Measurements from ENCODE around the gene ATOSA.

The ATOSA gene

GRCh38 chr15:52716536-52716935 is 37.3 kb upstream of the ATOSA start:
- H3K9ac ChIP-seq (ENCODE audit: low read depth, low read length): no peak overlapping the region
- H3K79me2 ChIP-seq (ENCODE audit: insufficient read depth, low read length): no peaks in the 10 kb centered on the region
- no peak overlapping the region for H2AFZ ChIP-seq (ENCODE audit: low read depth, low read length)
- no peaks in the 10 kb centered on the region for H3K36me3 ChIP-seq (ENCODE audit: insufficient read depth, low read length)
- H3K9me3 ChIP-seq (ENCODE audit: insufficient read depth, low read length, severe bottlenecking): no peaks in the 10 kb centered on the region
- ATAC-seq (ENCODE audit: insufficient read depth, low read depth): no peak
- H3K4me1 ChIP-seq (ENCODE audit: insufficient read depth, low read length): no peaks in the 10 kb centered on the region
- no peak overlapping the region for H3K27ac ChIP-seq (ENCODE audit: low read length)
- TF ChIP-seq, protein P1, sequence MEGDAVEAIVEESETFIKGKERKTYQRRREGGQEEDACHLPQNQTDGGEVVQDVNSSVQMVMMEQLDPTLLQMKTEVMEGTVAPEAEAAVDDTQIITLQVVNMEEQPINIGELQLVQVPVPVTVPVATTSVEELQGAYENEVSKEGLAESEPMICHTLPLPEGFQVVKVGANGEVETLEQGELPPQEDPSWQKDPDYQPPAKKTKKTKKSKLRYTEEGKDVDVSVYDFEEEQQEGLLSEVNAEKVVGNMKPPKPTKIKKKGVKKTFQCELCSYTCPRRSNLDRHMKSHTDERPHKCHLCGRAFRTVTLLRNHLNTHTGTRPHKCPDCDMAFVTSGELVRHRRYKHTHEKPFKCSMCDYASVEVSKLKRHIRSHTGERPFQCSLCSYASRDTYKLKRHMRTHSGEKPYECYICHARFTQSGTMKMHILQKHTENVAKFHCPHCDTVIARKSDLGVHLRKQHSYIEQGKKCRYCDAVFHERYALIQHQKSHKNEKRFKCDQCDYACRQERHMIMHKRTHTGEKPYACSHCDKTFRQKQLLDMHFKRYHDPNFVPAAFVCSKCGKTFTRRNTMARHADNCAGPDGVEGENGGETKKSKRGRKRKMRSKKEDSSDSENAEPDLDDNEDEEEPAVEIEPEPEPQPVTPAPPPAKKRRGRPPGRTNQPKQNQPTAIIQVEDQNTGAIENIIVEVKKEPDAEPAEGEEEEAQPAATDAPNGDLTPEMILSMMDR (IDR thresholded peaks at IDR 0.05; ENCODE audit: borderline replicate concordance, extremely low read depth, low read length, poor library complexity, severe bottlenecking): no peak
- TF ChIP-seq EZH2 (IDR thresholded peaks at IDR 0.05; ENCODE audit: borderline replicate concordance, low read depth, low read length, severe bottlenecking): no peak
- DNase-seq: no peak
- H4K20me1 ChIP-seq (ENCODE audit: insufficient read depth, low read length): no peaks in the 10 kb centered on the region
- H3K4me3 ChIP-seq (ENCODE audit: low read depth in 1 of 2, low read length in 2 of 2): no peak overlapping the region
- H3K4me2 ChIP-seq (ENCODE audit: insufficient read depth, low read length): no peak overlapping the region
- H3K27me3 ChIP-seq (ENCODE audit: insufficient read depth, low read length, poor library complexity): no peaks in the 10 kb centered on the region

DNA sequence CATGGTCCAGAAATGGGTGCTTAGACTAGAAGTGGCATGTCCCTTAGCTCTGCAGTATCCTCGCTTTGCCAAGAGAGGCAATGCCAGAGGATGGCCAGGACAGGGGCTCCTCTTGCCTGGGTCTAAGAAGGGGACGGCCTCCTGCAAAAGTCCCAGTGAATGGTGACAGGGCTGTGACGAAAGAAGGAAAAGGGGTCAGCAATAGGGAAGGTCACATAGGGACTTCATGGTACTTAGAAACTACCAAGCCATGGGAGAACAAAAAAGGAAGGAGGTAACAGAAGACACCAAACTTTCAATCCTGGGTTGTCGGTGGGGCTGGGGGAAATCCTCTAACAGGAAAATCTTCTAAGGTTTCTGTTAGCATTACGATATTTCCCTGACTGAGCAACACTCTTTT is 36.2 kb upstream of the ATOSA start:
- no peaks in the 10 kb centered on the region for H4K20me1 ChIP-seq (ENCODE audit: insufficient read depth, low read length)
- DNase-seq (no peak), ATAC-seq (ENCODE audit: insufficient read depth, low read depth) (no peak)
- H3K4me1 ChIP-seq (ENCODE audit: insufficient read depth, low read length): no peaks in the 10 kb centered on the region
- TF ChIP-seq, protein P1 (IDR thresholded peaks at IDR 0.05; ENCODE audit: borderline replicate concordance, extremely low read depth, low read length, poor library complexity, severe bottlenecking): no peak
- no peak for TF ChIP-seq EZH2 (IDR thresholded peaks at IDR 0.05; ENCODE audit: borderline replicate concordance, low read depth, low read length, severe bottlenecking)
- no peaks in the 10 kb centered on the region for H3K36me3 ChIP-seq (ENCODE audit: insufficient read depth, low read length)
- H3K9me3 ChIP-seq (ENCODE audit: insufficient read depth, low read length, severe bottlenecking): no peaks in the 10 kb centered on the region
- no peaks in the 10 kb centered on the region for H3K79me2 ChIP-seq (ENCODE audit: insufficient read depth, low read length)
- no peak overlapping the region for H3K27ac ChIP-seq (ENCODE audit: low read length)
- no peak overlapping the region for H3K4me3 ChIP-seq (ENCODE audit: low read depth in 1 of 2, low read length in 2 of 2)
- H3K9ac ChIP-seq (ENCODE audit: low read depth, low read length): no peak overlapping the region
- H2AFZ ChIP-seq (ENCODE audit: low read depth, low read length): no peak overlapping the region
- no peaks in the 10 kb centered on the region for H3K27me3 ChIP-seq (ENCODE audit: insufficient read depth, low read length, poor library complexity)
- no peak overlapping the region for H3K4me2 ChIP-seq (ENCODE audit: insufficient read depth, low read length)

DNA sequence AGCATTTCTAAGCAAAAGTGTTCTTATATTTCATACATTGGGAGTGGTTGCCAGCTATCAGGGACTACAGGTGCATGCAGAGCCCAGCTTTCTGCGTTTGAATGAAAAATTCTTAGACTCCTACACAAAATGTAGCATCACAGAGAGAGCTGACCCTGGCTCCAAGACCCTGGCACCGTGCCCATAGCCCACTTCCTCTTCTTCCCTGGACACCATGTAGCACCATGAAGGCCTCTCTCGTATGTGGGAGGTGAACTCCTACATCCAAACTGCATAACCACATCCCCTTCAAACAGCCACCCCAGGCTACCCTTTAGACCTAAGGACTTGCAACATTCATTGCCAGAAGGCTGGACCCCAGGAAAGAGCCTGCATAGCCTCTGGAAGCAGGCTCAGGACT is 35.8 kb upstream of the ATOSA start:
- no peaks in the 10 kb centered on the region for H3K9me3 ChIP-seq (ENCODE audit: insufficient read depth, low read length, severe bottlenecking)
- H3K9ac ChIP-seq (ENCODE audit: low read depth, low read length): no peak overlapping the region
- no peak for DNase-seq
- H3K4me3 ChIP-seq (ENCODE audit: low read depth in 1 of 2, low read length in 2 of 2): no peak overlapping the region
- H3K4me1 ChIP-seq (ENCODE audit: insufficient read depth, low read length): no peaks in the 10 kb centered on the region
- H3K4me2 ChIP-seq (ENCODE audit: insufficient read depth, low read length): no peak overlapping the region
- H2AFZ ChIP-seq (ENCODE audit: low read depth, low read length): no peak overlapping the region
- no peak for ATAC-seq (ENCODE audit: insufficient read depth, low read depth)
- no peak overlapping the region for H3K27ac ChIP-seq (ENCODE audit: low read length)
- H3K79me2 ChIP-seq (ENCODE audit: insufficient read depth, low read length): no peaks in the 10 kb centered on the region
- no peaks in the 10 kb centered on the region for H4K20me1 ChIP-seq (ENCODE audit: insufficient read depth, low read length)
- H3K27me3 ChIP-seq (ENCODE audit: insufficient read depth, low read length, poor library complexity): no peaks in the 10 kb centered on the region
- no peaks in the 10 kb centered on the region for H3K36me3 ChIP-seq (ENCODE audit: insufficient read depth, low read length)
- TF ChIP-seq EZH2 (IDR thresholded peaks at IDR 0.05; ENCODE audit: borderline replicate concordance, low read depth, low read length, severe bottlenecking): no peak
- TF ChIP-seq, protein P1 (IDR thresholded peaks at IDR 0.05; ENCODE audit: borderline replicate concordance, extremely low read depth, low read length, poor library complexity, severe bottlenecking): no peak

Data from DND-41 (cell line).